HFFc6 (cell line): ENCODE data around the gene SPDYE1. TPM values are rescaled to one million over a fixed set of nuclear protein-coding genes. Genes with fewer than 3 reads are reported as not detected.

Source experiments
- DNase-seq: peaks from one replicate; pipeline ENCODE4 v3.0.0-alpha.2; 2018
- H3K27ac Mint-ChIP-seq: 2 replicates; pipeline ENCODE4 v1.8.0; 2020; ENCODE audit warnings: mild to moderate bottlenecking, mixed read lengths
- H3K27me3 Mint-ChIP-seq: 2 replicates; pipeline ENCODE4 v1.8.0; 2021; ENCODE audit warnings: mild to moderate bottlenecking, moderate library complexity, mixed read lengths; ENCODE audit not compliant: insufficient read depth
- H3K36me3 Mint-ChIP-seq: 2 replicates; pipeline ENCODE4 v1.8.0; 2021; ENCODE audit warnings: low read depth, mixed read lengths
- H3K4me1 Mint-ChIP-seq: 2 replicates; pipeline ENCODE4 v1.8.0; 2020; ENCODE audit warnings: low read depth, mixed read lengths
- H3K4me3 Mint-ChIP-seq: 2 replicates; pipeline ENCODE4 v1.8.0; 2020; ENCODE audit warnings: mild to moderate bottlenecking, moderate library complexity, mixed read lengths
- H3K9me3 Mint-ChIP-seq: 2 replicates; pipeline ENCODE4 v1.8.0; 2020; ENCODE audit warnings: mild to moderate bottlenecking, mixed read lengths
- CTCF ChIP-seq: fragments of 200-600 bp; sonication (generic); IDR thresholded peaks from 2 replicates; pipeline ENCODE4 v1.5.0; 2021; ENCODE audit warnings: antibody characterized with exemption, mild to moderate bottlenecking
- microRNA-seq: library from miRNA; unstranded; fragments of <30 nt; microRNA quantifications from one replicate; pipeline ENCODE4, GENCODE V29; 2019
- total RNA-seq, 6 experiments: library from RNA; stranded (reverse); fragmentation: NEBNext Ultra II Directional; extraction: Animal tissue kit (Norgen Biotek cat#: 25700); gene quantifications; 2 replicates in 1 of 6; 3 replicates in 5 of 6; pipeline ENCODE4 v1.2.3, GENCODE V29; 2021

The SPDYE1 gene
- total RNA-seq, 6 experiments from 2014 or later, result not detected

- no peaks in the 10 kb centered on the region for H3K4me1 Mint-ChIP-seq
- peaks cover 32% of the 10 kb centered on the region for H3K36me3 Mint-ChIP-seq
- no peak for DNase-seq
- H3K27ac Mint-ChIP-seq, result no peak overlapping the region
- no peak overlapping the region for H3K4me3 Mint-ChIP-seq
- no peak for TF ChIP-seq CTCF
- no peaks in the 10 kb centered on the region; the same call in 1 of the 2 replicates for H3K27me3 Mint-ChIP-seq
- H3K9me3 Mint-ChIP-seq, result no peaks in the 10 kb centered on the region
Observed at GRCh38 chr7:44057849-44058758, 60.4 kb downstream of the SPDYE1 start.

GRCh38 chr7:44058759-44059218 lies 61.1 kb downstream of the SPDYE1 start:
- no peak for DNase-seq
- Mint-ChIP-seq H3K27ac (no peak overlapping the region), H3K27me3 (no peaks in the 10 kb centered on the region; the same call in 1 of the 2 replicates), H3K4me1 (no peaks in the 10 kb centered on the region), H3K36me3 (peaks cover 32% of the 10 kb centered on the region), H3K4me3 (no peak overlapping the region), H3K9me3 (no peaks in the 10 kb centered on the region)
- no peak for TF ChIP-seq CTCF

- TF ChIP-seq CTCF, result no peak
- H3K9me3 Mint-ChIP-seq, result no peaks in the 10 kb centered on the region
- H3K4me1 Mint-ChIP-seq, result no peaks in the 10 kb centered on the region
- no peaks in the 10 kb centered on the region; the same call in none of the 2 replicates for H3K27me3 Mint-ChIP-seq
- H3K27ac Mint-ChIP-seq, result no peak overlapping the region
- no peak for DNase-seq
- peaks cover 32% of the 10 kb centered on the region for H3K36me3 Mint-ChIP-seq
- no peak overlapping the region for H3K4me3 Mint-ChIP-seq
Observed at GRCh38 chr7:44059219-44060090, 61.8 kb downstream of the SPDYE1 start.

Small RNA genes lying within 50 kb of the gene (microRNA-seq; reads per million reads assigned to microRNA genes)
- not detected for gene MIR6837

Other genes with a start within 250 kb of the SPDYE1 start
- 10 to 100 TPM; 29.0 to 43.9 (median 36.0) TPM for gene BLVRA, start 239.2 kb upstream of the SPDYE1 start, total RNA-seq
- 100 to 1,000 TPM; 158 to 211 (median 199) TPM for gene MRPS24, start 128.4 kb upstream of the SPDYE1 start, total RNA-seq
- gene URGCP, start 91.3 kb upstream of the SPDYE1 start, total RNA-seq, result 10 to 100 TPM; 41.4 to 53.2 (median 43.2) TPM
- 10 to 100 TPM; 12.6 to 15.7 (median 14.4) TPM for gene UBE2D4, start 71.5 kb upstream of the SPDYE1 start, total RNA-seq
- gene DBNL, start 46.8 kb downstream of the SPDYE1 start, total RNA-seq, result 100 to 1,000 TPM; 146 to 167 (median 153) TPM
- gene PGAM2, start 67.7 kb downstream of the SPDYE1 start, total RNA-seq, result under 1 TPM in 4 of 6 experiments, not detected in 2; 0.26 to 0.51 (median 0.35) TPM
- gene POLM, start 84.6 kb downstream of the SPDYE1 start, total RNA-seq, result 10 to 100 TPM; 11.4 to 14.3 (median 12.1) TPM
- gene AEBP1, start 106.4 kb downstream of the SPDYE1 start, total RNA-seq, result 10 to 100 TPM; 69.7 to 83.2 (median 76.4) TPM
- 100 to 1,000 TPM; 154 to 210 (median 183) TPM for gene POLD2, start 125.7 kb downstream of the SPDYE1 start, total RNA-seq
- gene MYL7, start 143.4 kb downstream of the SPDYE1 start, total RNA-seq, result under 1 TPM in 4 of 6 experiments, not detected in 2; 0.30 to 0.64 (median 0.49) TPM
- under 1 TPM in 4 of 6 experiments, not detected in 2; 0.11 to 0.26 (median 0.17) TPM for gene GCK, start 191.5 kb downstream of the SPDYE1 start, total RNA-seq
- gene YKT6, start 203.1 kb downstream of the SPDYE1 start, total RNA-seq, result 100 to 1,000 TPM; 155 to 174 (median 167) TPM